Measurements from ENCODE around the gene ALDH8A1.

The ALDH8A1 gene

GRCh38 chr6:134950482-134950881, 581 bp upstream of the ALDH8A1 start:
- DNase-seq: no peak

- DNase-seq: no peak
Observed at GRCh38 chr6:134948691-134949090, 1.2 kb downstream of the ALDH8A1 start.

- no peak for DNase-seq
Observed at GRCh38 chr6:134948142-134948541, 1.8 kb downstream of the ALDH8A1 start.

DNA sequence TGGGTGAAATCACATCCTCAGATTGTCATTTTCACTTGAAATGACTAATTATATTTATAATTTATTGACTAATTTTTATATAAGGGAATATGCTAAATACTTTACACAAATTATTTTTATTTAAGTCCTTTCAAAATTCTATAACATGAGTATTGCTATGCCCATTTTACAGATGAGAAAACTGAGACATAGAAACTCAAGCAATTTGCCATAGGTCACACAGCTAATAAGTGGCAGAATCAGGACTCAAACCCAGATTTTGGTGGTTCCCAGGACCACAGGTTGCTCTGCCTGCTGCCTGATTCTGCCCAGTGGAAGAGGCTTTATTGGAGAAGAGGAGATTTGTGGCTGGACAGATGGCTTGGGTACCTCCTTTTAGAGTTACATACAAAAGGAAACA, 4.9 kb downstream of the ALDH8A1 start:
- no peak for DNase-seq

- DNase-seq: no peak
Observed at GRCh38 chr6:134943522-134944111, 6.3 kb downstream of the ALDH8A1 start.

DNA sequence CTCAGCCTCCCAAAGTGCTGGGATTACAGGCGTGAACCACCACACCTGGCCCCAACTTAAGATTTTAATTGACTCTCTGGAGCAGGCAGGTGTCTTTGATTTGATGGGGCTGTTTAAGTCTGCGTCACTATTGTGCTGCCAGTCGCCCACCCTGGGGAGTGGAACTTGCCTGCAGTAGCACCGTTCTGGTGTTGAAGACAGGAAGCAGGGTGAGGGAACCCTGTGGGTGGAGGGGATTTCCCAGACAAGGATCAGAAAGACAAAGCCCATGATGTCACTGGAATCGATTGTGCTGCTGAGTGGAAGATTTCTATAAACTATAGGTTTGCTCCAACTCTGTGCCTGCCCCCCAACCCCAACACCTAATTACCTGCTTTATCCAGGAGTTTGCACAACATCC, 11.0 kb downstream of the ALDH8A1 start:
- DNase-seq: peak; percentile 44

- no peak for DNase-seq
Observed at GRCh38 chr6:134937426-134937825, 12.5 kb downstream of the ALDH8A1 start.

- no peak for DNase-seq
Observed at GRCh38 chr6:134936931-134937330, 13.0 kb downstream of the ALDH8A1 start.

DNA sequence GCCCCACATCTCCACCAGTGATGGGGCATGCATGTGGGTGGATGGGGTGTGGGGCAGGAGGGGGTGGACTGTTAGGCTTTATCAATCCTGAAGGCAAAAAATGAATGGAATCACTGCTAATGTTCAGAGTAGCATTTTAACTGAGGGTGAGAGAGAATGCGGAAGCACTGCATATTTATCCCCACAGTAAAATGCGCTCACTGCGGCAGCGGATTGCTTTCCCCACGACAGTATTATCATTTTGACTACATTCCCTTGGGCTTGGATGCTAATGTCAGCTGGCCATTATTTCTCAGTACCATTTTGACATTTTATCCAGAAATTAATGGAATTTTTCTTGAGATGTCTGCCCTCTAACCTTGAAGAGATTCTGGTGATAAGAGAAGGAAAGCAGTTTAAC, 13.4 kb downstream of the ALDH8A1 start:
- no peak for DNase-seq

DNA sequence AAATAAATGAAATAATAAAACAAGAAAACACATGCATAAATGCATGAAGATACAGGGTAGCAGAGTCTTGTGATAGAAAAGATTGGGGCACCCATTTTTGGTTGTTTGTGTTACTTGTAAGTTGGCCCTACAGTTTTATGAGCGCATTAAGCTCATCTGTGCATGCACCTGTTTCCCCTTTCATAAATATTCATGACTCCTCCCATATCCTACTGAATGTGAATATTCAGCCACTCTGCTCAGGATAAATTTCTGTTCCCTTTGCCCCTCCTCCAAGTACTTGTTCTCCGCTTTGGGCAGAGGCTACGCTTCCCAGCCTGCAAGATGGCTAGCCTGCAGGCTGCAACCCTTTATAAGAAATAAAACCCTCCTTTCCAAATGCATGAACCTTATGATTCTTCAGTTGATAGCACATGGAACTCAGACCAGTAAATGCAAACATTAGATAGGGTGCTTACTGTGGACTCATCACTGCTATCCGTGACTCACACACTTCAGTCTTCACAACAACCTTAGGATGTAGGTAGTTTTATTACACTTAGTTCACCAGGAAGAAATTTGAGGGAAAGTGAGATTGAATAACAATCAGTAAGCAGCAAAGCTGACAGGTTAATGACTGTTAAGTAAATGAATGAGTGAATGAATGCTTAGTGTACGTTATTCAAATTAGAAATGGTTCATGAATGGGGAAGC, 15.0 kb downstream of the ALDH8A1 start:
- no peak for DNase-seq

GRCh38 chr6:134932535-134933470, 17.1 kb downstream of the ALDH8A1 start:
- DNase-seq: no peak

GRCh38 chr6:134932098-134932497, 17.8 kb downstream of the ALDH8A1 start:
- DNase-seq: no peak

GRCh38 chr6:134930463-134930862, 19.4 kb downstream of the ALDH8A1 start:
- no peak for DNase-seq

DNA sequence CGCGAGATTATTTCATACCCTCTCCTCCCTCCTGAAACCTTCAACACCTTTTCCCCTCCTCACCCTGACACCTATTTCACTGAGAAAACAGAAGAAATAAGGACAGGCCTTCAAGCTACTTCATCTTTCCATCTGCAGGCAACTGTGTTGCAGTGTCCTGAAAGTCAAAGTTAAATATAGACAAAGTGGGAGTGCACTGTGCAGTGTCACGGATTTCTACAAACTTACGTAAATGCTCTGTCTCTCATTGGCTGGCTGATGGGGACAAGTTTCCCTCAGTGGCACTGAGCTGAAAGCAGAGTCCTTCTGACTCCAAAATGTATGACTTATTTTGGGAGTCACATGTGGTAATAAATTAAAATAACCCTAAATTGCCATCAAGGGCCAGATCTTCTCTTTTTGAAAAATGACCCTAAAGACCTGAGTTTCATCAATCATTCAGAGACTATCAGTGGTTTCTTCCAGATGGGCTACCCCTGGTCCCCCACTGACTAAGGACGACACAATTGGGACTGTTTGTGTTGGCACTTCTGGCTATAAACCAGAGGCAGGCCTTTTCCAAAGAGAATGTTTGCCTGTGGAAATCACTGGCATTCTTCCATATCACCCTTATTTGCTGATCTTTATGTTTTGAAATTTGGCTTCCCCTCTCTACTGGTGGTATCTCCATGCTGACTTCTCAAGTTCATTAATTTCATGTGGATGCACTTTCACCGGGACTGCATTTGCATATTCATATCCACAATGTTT, 21.6 kb downstream of the ALDH8A1 start:
- no peak for DNase-seq

- DNase-seq: no peak
Observed at GRCh38 chr6:134925800-134926199, 24.1 kb downstream of the ALDH8A1 start.

GRCh38 chr6:134921721-134922261, 28.1 kb downstream of the ALDH8A1 start:
- DNase-seq: no peak

GRCh38 chr6:134921276-134921675, 28.6 kb downstream of the ALDH8A1 start:
- no peak for DNase-seq

GRCh38 chr6:134920422-134920821, 29.5 kb downstream of the ALDH8A1 start:
- no peak for DNase-seq

GRCh38 chr6:134918418-134918961, 31.4 kb downstream of the ALDH8A1 start:
- no peak for DNase-seq

DNA sequence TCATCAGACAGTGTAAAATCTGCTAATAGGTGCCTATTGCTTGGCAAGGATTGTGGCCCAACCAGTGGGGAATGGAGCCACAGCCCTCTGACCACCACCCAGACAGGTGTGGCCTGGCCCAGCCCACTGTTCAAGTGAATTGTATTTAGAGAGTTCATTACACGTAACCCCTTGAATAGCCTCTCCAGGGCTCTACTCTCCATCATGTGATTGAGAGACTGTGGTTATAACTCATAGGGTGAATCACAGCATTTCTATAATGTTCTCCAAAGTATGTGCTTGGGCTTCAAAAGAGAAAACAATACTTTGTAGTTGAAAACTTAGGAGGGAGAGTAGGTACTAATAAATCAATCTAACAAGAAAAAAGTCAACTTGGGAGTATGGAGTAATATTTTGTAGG, 38.4 kb downstream of the ALDH8A1 start:
- no peak for DNase-seq

GRCh38 chr6:134910593-134910935, 39.3 kb downstream of the ALDH8A1 start:
- DNase-seq: no peak
